Measurements from ENCODE around the gene GJB5. TPM values are rescaled to one million over a fixed set of nuclear protein-coding genes. Genes with fewer than 3 reads are reported as not detected.

The GJB5 gene
- total RNA-seq, 6 experiments from 2014 or later: 0.59 to 0.77 (median 0.69) TPM; not detected in 2

DNA sequence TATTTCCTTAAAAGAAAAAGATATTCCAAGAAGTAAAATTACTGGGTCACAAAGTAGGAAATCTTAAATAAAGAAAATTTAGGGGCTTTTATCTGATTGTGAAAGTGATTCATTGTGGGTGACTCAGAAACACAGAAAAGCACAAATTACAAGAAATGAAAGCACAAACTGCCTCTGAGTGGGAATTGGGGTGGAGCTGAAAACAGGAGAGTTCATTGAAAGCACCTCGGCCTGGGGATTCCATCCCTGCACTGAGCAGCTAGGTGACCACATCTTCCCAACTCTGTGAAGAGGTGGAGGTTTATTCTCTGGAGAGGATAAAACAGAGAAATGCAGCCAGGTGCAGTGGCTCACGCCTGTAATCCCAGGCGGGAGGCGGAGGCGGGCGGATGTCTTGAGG is 45.4 kb downstream of the GJB5 start:
- Mint-ChIP-seq H3K4me3 (peak overlapping the region; percentile 51; the same call in 1 of the 2 replicates), H3K36me3 (ENCODE audit: low read depth) (peaks cover 6% of the 10 kb centered on the region; the same call in 1 of the 2 replicates), H3K27ac (no peak overlapping the region; the same call in 1 of the 2 replicates), H3K27me3 (ENCODE audit: insufficient read depth) (no peaks in the 10 kb centered on the region; the same call in none of the 2 replicates), H3K4me1 (ENCODE audit: low read depth) (peaks cover 16% of the 10 kb centered on the region), H3K9me3 (no peaks in the 10 kb centered on the region)
- TF ChIP-seq, protein P1, sequence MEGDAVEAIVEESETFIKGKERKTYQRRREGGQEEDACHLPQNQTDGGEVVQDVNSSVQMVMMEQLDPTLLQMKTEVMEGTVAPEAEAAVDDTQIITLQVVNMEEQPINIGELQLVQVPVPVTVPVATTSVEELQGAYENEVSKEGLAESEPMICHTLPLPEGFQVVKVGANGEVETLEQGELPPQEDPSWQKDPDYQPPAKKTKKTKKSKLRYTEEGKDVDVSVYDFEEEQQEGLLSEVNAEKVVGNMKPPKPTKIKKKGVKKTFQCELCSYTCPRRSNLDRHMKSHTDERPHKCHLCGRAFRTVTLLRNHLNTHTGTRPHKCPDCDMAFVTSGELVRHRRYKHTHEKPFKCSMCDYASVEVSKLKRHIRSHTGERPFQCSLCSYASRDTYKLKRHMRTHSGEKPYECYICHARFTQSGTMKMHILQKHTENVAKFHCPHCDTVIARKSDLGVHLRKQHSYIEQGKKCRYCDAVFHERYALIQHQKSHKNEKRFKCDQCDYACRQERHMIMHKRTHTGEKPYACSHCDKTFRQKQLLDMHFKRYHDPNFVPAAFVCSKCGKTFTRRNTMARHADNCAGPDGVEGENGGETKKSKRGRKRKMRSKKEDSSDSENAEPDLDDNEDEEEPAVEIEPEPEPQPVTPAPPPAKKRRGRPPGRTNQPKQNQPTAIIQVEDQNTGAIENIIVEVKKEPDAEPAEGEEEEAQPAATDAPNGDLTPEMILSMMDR (IDR thresholded peaks at IDR 0.05): no peak
- DNase-seq: peak; percentile 33

GRCh38 chr1:34803770-34804169 is 48.9 kb downstream of the GJB5 start:
- Mint-ChIP-seq H3K9me3 (no peaks in the 10 kb centered on the region), H3K4me1 (ENCODE audit: low read depth) (peaks cover 40% of the 10 kb centered on the region), H3K4me3 (no peak overlapping the region), H3K27ac (no peak overlapping the region), H3K27me3 (ENCODE audit: insufficient read depth) (no peaks in the 10 kb centered on the region; the same call in 1 of the 2 replicates), H3K36me3 (ENCODE audit: low read depth) (peaks cover 6% of the 10 kb centered on the region; the same call in 1 of the 2 replicates)
- no peak for DNase-seq
- TF ChIP-seq, protein P1 (IDR thresholded peaks at IDR 0.05): no peak

DNA sequence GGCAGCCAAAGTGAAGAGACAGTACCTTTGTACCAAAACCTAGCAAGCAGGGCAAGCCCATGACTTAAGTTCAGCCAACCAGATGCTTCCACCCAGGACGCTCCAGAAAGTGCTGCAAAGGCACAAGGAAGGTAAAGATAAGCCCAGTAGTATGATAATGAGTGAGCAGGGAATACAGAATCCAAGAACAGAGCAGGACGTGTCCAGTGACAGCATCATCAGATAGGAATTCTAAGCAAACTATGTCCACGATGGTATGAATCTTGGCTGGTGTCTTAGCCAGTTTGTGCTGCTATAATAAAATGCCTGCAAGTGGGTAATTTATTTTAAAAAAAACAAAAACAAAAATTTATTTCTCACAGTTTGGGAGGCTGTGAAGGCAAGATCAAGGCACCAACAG is 51.5 kb downstream of the GJB5 start:
- peak overlapping the region; percentile 16; the same call in 1 of the 2 replicates for H3K4me3 Mint-ChIP-seq
- no peaks in the 10 kb centered on the region for H3K9me3 Mint-ChIP-seq
- DNase-seq: peak; percentile 64
- peak overlapping the region; percentile 62 for H3K27ac Mint-ChIP-seq
- TF ChIP-seq, protein P1 (IDR thresholded peaks at IDR 0.05): no peak
- H3K36me3 Mint-ChIP-seq (ENCODE audit: low read depth): peaks cover 10% of the 10 kb centered on the region; the same call in 1 of the 2 replicates
- H3K4me1 Mint-ChIP-seq (ENCODE audit: low read depth): peaks cover 31% of the 10 kb centered on the region
- H3K27me3 Mint-ChIP-seq (ENCODE audit: insufficient read depth): no peaks in the 10 kb centered on the region; the same call in 1 of the 2 replicates

Other genes starting within 250 kb of the GJB5 start
- not detected for gene GJB4, start 4.7 kb downstream of the GJB5 start, total RNA-seq (2021; fragmentation: NEBNext Ultra II Directional; extraction: Animal tissue kit (Norgen Biotek cat#: 25700))
- gene GJB3, start 26.2 kb downstream of the GJB5 start, total RNA-seq (2021; fragmentation: NEBNext Ultra II Directional; extraction: Animal tissue kit (Norgen Biotek cat#: 25700)): under 1 TPM in 2 of 6 experiments, not detected in 4; 0.12 to 0.14 TPM
- not detected for gene GJA4, start 38.0 kb downstream of the GJB5 start, total RNA-seq (2021; fragmentation: NEBNext Ultra II Directional; extraction: Animal tissue kit (Norgen Biotek cat#: 25700))
- gene SMIM12, start 104.7 kb downstream of the GJB5 start, total RNA-seq (2021; fragmentation: NEBNext Ultra II Directional; extraction: Animal tissue kit (Norgen Biotek cat#: 25700)): 10 to 100 TPM; 42.0 to 53.6 (median 45.6) TPM
- gene DLGAP3, start 174.6 kb downstream of the GJB5 start, total RNA-seq (2021; fragmentation: NEBNext Ultra II Directional; extraction: Animal tissue kit (Norgen Biotek cat#: 25700)): under 1 TPM in 1 of 6 experiments, not detected in 5; 0.07 TPM
- gene TMEM35B, start 230.3 kb downstream of the GJB5 start, total RNA-seq (2021; fragmentation: NEBNext Ultra II Directional; extraction: Animal tissue kit (Norgen Biotek cat#: 25700)): 10 to 100 TPM; 20.3 to 27.7 (median 20.8) TPM